LHCN-M2 (cell line): ENCODE measurements around the gene OPN1LW. TPM values are rescaled to one million over a fixed set of nuclear protein-coding genes. Genes with fewer than 3 reads are reported as not detected.
"Not testable (repeated sequence)": the region's sequence is repeated elsewhere in the genome, so short reads cannot be mapped to it uniquely, and the experiment has no call there.

ENCODE experiments used
- DNase-seq: peaks from one replicate; pipeline ENCODE4 v3.0.0-alpha.2; 2012; ENCODE audit warnings: low read depth
- polyA plus RNA-seq: library from polyadenylated mRNA; unstranded; fragments of >200 nt; gene quantifications from one replicate; pipeline ENCODE4 v1.2.1, GENCODE V29; 2012; ENCODE audit warnings: missing spikeins
- total RNA-seq: library from RNA; depleted of rRNA; stranded (reverse); fragments of >200 nt; gene quantifications from 2 replicates; pipeline ENCODE4 v1.2.3, GENCODE V29; 2014; rRNA removed

OPN1LW gene
- total RNA-seq, result not detected in 2 replicates
- polyA plus RNA-seq, result not detected

DNA sequence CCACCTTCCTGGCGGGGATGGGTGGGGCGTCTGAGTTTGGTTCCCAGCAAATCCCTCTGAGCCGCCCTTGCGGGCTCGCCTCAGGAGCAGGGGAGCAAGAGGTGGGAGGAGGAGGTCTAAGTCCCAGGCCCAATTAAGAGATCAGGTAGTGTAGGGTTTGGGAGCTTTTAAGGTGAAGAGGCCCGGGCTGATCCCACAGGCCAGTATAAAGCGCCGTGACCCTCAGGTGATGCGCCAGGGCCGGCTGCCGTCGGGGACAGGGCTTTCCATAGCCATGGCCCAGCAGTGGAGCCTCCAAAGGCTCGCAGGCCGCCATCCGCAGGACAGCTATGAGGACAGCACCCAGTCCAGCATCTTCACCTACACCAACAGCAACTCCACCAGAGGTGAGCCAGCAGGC lies at the start of gene OPN1LW:
Gene OPN1LW, plus strand, starts transcription at position 234 of the 400 bp plus-strand sequence. Its CDS starts 41 bp downstream, at position 275.
- DNase-seq, result not testable (repeated sequence)

DNA sequence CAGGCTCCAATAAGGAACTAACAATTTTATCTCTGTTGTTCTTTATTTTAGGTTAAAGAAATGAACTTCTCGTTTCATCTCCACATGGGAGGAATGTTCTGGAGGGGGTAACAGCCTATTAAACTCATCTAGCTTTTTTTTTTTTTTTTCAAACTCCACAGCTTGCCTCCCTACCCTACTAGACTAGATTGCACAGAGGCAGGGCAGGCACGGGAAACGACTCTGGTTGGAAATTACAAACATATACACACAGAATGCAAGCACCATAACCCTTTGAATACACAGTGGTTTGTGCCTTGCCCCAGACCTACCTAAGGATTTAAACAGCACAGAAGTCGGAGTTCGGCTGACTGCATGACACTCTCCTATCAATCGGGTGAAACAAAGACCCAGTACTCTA lies 49.2 kb upstream of the OPN1LW start:
- DNase-seq, result no peak

GRCh38 chrX:154096140-154097002 lies 47.7 kb upstream of the OPN1LW start:
- peak; percentile 47 for DNase-seq

DNA sequence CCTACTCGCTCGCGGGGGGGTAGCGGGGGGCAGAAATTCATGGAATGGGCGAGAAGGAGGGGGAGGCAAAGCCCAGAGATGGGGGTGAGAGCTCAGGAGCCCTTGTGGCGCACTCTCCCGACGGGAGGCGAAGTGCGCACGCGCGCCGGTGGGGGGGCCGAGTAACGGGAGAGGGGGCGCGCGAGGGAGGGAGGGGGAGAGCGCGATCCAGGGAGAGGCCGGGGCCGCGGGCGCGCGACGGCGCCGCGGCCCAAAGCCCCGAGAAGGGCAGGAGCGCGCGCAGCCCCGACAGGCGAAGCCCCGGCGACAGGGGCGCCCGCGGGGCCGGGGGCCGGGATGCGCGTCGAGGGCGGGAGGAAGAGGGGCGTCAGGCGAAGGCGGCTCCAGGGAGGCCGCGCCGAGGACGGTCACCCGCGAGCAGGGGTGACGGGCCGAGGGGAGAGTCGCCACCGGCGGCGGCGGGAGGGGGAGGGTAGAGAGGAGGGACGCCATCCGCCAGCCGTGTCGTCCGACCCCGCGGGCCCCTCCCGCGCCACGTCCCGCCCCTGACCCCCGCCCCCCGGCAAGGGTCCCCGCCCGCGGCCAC lies 46.9 kb upstream of the OPN1LW start:
- DNase-seq, result peak; percentile 65

DNA sequence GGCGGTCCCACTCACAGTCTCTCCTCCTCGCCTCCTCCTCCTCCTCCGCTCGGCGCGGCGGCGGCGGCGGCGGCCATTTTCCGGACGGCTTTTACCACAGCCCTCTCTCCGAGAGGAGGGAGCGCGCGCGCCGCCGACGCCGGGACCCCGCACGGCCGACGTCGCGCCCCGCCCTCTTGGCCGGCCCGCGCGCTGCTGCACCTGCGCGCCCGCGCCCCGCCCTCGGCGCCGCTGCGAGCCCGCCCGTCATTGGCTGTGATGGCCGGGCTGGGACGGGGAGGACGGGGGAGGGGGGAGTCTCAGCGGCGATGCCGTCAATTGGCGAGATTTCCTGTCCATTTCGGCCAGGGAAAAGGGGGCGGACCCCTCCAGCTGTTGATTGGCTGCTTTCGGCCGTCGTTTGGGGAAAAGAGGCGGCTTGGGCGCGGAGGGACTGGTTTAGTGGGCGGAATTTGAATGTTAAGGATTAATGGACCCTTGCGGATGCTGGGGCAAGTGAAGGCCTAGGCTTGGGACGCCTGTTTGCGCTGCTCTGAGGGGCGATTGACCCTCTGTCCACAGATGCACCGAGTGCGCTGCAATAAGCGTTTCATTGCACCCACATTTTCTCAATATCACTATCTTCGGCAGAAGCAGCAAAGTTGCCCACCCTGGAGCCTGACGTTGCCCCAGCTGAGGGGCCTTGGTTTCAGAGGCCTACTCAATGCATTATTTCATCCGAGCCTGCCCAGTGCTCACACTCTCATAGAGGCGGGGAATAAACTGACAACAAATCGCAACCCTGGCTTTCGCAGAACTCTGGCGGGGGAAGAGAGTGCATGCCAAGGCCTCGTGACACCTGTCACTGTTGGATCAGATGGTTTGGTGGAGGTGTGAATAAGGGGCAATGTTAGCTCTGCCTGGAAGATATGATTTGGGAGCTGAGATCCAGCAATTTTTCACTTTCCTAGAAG lies 46.2 kb upstream of the OPN1LW start, which contains the start of gene MECP2:
Gene MECP2, minus strand, starts transcription at position 129 of the 953 bp plus-strand sequence.
- DNase-seq, result peak; percentile 86

GRCh38 chrX:154098551-154098950 lies 45.5 kb upstream of the OPN1LW start:
- no peak for DNase-seq

- DNase-seq, result no peak
These were observed 30.3 kb upstream of the OPN1LW start for GRCh38 chrX:154113729-154114128.

GRCh38 chrX:154114652-154115051 lies 29.4 kb upstream of the OPN1LW start:
- no peak for DNase-seq

GRCh38 chrX:154115071-154115470 lies 29.0 kb upstream of the OPN1LW start:
- no peak for DNase-seq

DNA sequence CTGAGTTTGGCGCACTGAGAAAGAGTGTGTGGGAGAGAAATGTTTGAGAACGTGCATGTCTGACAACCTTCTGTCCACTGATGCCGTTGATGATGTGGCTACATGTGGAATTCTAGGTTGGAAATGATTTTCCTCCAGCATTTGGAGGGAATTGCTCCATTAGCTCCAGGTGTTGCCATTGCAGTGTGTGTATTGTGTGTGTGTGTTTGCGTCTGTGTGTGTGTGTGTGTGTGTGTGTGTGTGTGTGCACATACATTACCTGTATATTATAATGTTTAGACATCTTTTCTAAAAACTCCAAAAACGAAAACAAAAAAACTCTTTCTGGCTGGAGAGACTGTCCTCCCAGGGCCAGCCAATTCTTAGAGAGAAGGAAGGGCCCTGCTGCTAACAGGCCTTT lies 28.3 kb upstream of the OPN1LW start:
- DNase-seq, result no peak

DNA sequence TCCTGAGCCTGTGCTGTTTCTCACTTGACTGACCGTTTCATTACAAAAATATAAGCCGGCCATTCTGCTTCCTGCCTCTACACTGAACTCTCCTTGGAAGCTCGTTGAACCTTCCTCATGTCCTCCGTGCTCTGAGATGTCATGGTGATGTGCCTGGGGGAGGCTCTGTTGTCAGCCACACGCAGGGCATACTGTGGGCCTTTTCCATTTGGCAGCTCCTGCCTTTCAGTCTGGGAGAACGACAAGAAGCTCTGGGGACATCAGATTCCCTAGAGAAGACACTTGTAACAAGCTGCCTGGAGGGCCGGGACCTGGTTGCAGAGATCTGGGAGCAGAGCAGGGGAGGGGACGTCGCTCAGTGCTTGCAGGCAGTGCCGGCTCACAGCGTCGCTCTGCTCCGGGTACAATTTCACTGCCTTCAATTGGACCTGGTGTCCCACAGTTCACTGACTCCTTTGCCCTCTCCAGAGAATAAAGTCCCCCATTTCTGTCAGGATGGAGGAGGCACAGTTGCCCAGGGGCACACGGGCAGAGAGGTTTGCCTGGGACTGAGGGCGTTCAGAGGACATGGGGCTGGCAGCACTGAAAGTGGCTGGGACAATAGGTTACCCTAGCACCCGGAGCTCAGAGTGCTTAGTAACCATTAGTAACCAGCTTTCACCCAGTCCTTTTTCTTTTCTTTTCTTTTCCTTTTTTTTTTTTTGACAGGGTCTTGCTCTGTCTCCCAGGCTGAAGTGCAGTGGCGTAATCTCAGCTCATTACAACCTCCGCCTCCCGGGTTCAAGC lies 27.4 kb upstream of the OPN1LW start:
- no peak for DNase-seq

DNA sequence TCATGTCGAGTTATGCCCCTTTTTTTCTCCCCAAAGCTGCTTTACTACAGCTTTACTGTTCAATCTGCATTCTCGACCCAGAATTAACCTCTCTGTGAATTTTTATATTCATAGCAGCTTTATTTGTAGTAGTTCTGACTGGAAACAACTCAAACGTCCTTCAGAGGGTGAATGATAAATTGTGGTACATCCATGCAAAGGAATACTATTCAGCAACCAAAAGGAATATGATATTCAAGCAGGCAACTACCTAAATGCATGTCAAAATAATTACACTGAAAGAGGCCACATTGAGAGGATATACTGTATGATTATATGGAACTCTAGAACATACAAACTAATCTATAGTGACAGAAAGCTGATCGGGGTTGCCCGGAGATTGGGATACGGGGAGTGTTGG lies 26.5 kb upstream of the OPN1LW start:
- DNase-seq, result no peak

GRCh38 chrX:154120567-154120966 lies 23.5 kb upstream of the OPN1LW start:
- no peak for DNase-seq

- DNase-seq, result no peak
These were observed 22.8 kb upstream of the OPN1LW start for GRCh38 chrX:154121207-154121606.

GRCh38 chrX:154121961-154122360 lies 22.1 kb upstream of the OPN1LW start:
- peak; percentile 7 for DNase-seq

DNA sequence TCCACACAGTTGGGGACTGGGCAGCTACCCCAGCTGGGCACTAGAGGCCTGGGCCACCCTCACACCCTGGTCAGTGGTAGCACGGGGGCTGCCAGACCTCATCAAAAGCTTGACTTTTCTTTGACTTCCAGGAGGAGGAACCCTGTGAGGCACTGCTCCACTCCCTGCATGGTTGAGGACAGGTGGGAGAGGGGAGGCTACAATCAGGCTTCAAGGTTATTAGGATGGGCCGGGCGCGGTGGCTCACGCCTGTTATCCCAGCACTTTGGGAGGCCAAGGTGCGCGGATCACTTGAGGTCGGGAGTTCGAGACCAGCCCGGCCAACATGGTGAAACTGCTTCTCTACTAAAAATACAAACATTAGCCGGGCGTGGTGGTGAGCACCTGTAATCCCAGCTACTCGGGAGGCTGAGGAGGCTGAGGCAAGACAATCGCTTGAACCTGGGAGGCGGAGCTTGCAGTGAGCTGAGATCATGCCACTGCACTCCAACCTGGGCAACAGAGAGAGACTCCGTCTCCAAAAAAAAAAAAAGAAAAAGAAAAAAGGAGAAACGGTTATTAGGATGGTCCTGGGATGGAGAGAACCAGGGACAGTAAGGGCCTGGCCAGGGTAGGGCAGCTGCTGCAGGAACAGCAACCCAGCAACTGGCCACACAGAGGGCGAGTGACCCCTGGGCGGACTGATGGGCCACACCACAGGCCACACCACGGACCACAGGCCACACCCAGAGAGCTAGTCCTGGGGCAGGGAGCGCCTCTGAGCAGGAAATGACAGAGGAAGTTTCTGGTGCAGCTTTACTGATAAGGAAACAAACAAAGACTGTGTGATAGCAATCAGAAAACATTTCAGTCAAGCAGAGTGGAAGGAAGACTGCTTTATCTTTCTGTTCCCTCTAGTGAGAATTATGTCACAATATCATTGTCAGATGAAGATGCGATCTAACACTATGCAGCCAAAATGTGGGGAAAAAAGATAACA lies 20.5 kb upstream of the OPN1LW start:
- peak; percentile 2 for DNase-seq

DNA sequence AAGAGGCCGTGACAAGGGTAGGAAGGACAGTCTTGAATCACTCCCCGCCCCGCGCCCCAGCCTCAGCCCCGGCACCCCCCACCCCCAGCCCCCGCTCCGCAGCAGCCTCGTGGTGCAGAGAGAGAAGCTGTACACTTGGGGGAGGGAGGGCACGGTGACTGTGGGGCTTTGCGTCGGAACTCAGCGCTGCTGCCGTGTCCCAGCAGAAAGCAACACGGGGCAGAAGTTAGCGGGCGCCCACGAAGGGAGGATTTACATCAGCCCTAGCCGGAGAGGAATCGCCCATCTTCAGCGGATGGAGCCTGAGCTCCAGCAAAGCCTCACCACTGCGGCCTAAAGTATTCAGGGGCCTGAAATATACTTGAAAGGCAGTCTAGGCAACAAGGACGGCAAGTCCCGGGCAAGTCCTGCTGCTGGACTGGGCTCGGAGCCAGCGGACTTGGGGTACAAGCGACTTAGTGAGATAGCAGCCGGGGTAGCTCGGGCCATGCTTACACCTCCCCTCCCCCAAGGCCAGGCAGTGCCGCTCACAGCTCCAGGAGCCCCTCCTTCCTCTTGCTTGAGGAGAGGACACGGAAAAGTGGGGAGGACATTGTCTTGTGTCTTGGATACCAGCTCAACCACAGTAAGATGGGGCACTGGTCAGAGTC lies 18.5 kb upstream of the OPN1LW start:
- no peak for DNase-seq

DNA sequence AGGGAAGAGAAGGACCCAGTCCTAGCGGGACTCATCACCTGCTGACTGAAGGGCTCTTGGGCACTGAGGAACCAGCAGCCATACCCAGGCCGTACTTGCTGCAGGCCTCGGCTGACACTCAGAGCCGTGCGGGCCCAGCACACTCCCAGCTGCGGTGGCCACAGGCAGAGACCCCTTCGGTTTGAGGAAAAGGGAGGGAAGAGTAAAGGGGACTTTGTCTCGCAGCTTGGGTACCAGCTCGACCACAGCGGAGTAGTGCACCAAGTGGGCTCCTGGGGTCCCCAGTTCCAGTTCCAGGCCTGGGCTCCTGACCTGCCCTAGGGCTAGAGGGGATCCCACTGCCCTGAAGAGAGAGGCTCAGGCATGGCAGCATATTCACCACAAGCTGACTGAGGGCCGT lies 17.9 kb upstream of the OPN1LW start:
- DNase-seq, result no peak

- DNase-seq, result no peak
These were observed 12.1 kb upstream of the OPN1LW start for GRCh38 chrX:154131955-154132354.
